Left forelimb (tissue), 1 donor: ENCODE measurements around the gene DNTT.

Experiments used
- DNase-seq: peaks from one replicate; pipeline ENCODE4 v3.0.0-alpha.2; 2018; ENCODE audit warnings: low spot score

DNTT gene

DNA sequence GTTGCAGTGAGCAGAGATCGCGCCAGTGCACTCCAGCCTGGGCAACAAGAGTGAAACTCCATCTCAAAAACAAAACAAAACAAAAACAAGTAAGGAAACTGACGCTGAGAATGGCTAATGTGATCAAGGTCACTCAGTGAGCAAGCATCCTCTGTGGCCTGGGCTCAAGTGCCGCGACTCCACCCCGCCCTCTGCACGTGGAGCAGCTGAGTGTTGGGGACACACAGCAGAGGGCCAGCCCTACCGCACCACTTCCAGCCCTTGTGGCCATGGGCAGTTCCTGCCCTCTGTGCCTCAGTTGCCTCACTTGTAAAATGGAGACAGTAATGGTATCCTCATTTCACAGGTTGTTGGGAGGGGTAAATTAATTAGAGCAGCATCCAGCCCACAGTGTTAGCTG is 75.5 kb downstream of the DNTT start:
- DNase-seq = no peak

DNA sequence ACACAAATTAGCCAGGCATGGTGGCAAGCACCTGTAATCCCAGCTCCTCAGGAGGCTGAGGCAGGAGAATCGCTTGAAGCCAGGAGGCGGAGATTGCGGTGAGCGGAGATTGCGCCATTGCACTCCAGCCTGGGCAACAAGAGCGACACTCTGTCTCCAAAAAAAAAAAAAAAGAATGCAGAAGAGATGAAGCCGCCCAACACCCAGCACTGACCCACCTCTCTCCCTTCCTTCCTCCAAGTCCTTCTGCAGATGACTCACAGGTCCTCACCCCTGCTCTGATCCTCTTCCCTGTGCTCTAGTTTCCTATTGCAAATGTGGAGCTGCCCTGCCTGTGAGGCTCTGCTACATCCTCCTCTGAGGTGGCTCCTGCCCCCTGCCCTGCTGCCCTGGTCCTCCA is 76.6 kb downstream of the DNTT start:
- no peak for DNase-seq

DNA sequence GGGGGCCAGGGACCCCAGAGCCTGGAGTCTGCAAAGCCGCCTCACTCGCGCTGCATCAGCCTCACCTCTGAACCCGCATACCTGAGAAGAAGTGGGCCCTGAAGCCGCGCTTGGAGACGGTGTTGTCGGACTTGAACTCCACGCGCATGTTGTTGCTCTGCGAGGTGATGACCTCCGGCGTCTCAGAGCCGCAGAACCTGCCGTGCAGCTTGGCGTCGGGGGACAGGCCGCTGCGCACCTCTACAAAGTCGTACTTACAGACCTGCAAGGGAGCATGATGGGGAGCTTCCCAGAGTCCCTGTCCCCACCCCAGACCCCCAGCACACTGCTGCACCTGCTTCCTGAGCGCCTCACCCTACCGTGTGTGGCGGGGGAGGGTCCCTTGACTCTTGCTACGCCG is 80.3 kb downstream of the DNTT start:
- DNase-seq = no peak

DNA sequence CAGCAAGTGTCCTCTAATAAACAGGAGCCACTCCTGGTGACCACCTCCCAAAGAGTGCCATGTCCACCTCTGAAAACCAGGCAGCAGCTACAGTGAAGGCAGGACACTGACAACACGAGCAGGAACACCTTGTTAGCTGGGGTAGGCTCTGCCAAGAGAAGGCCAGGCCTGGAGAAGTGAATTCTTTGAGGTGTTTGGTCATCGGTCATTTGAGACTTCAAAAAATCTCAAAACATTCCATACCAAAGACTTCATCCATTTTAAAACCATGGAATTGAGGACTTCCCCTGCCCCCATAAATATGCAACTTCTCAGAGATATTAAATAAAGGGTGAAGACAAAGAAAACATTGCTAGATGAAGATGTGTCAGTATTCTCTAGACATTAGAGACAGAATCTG is 82.9 kb downstream of the DNTT start:
- DNase-seq = no peak

DNA sequence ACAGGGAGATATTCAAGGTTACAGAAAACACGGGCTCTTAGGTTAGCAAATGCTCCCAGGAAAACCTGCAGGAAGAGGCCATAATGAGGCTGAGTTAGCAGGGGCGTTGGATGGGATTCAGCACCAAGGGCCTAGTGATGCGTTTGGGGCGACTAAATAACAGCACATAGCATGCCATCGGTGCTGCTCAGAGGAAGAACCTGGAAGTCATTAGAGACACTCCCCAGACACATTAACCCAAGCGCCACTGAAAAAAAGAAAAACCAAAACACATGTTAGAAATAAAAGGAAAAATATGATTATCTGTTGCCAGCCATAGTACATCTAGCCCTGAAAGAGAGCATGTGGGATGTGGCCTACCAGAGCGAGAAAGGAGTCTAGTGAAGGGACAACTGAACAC is 83.4 kb downstream of the DNTT start:
- no peak for DNase-seq
